Caco-2 (cell line): ENCODE data around the gene PIGK. TPM values are rescaled to one million over a fixed set of nuclear protein-coding genes. Genes with fewer than 3 reads are reported as not detected.

Experiments used
- BruUV-seq: library from RNA; stranded (reverse); fragments of 400-500 nt; replicated peaks from 2 replicates; lab custom pipeline; 2021; lab: Mats Ljungman, UMichigan
- CTCF ChIA-PET: fragments of 300-600 bp; sonication (Branson Sonifier 250); formaldehyde crosslinking; loops from one replicate; lab custom pipeline; 2022; ENCODE audit warnings: antibody characterized with exemption; lab: Charles Lee
- POLR2A ChIA-PET: fragments of 300-600 bp; sonication (Branson Sonifier 250); formaldehyde crosslinking; loops from one replicate; lab custom pipeline; 2022; ENCODE audit warnings: antibody characterized with exemption; lab: Charles Lee
- DNase-seq, 2 experiments: peaks; one replicate each; pipeline versions ENCODE4 v3.0.0 to v3.0.0-alpha.2; 2020 to 2022
- H3K27me3 ChIP-seq: replicated peaks from 2 replicates; pipeline ENCODE4 v1.6.0; 2011; ENCODE audit warnings: low read length; ENCODE audit not compliant: control insufficient read depth, insufficient read depth
- H3K36me3 ChIP-seq: 2 replicates; pipeline ENCODE4 v1.5.1; 2011; ENCODE audit warnings: low read length; ENCODE audit not compliant: control insufficient read depth, insufficient read depth
- H3K4me1 ChIP-seq: fragments of 250-450 bp; sonication (Bioruptor Pico); 2 replicates; pipeline ENCODE4 v1.5.1; 2020; ENCODE audit warnings: mild to moderate bottlenecking
- H3K4me3 ChIP-seq: 2 replicates; pipeline ENCODE4 v1.5.1; 2011; ENCODE audit warnings: low read depth, mild to moderate bottlenecking, control low read depth, low read length
- H3K9me3 ChIP-seq: fragments of 250-450 bp; sonication (Bioruptor Pico); 2 replicates; pipeline ENCODE4 v1.5.1; 2020; ENCODE audit warnings: mild to moderate bottlenecking, moderate library complexity
- H3K27ac Mint-ChIP-seq: one replicate; pipeline ENCODE4 v1.8.0; 2022; ENCODE audit warnings: mixed read lengths; ENCODE audit not compliant: unreplicated experiment
- H3K27me3 Mint-ChIP-seq: one replicate; pipeline ENCODE4 v1.8.0; 2022; ENCODE audit warnings: mixed read lengths; ENCODE audit not compliant: insufficient read depth, unreplicated experiment
- H3K36me3 Mint-ChIP-seq: one replicate; pipeline ENCODE4 v1.8.0; 2022; ENCODE audit warnings: mild to moderate bottlenecking, mixed read lengths; ENCODE audit not compliant: insufficient read depth, unreplicated experiment
- H3K4me1 Mint-ChIP-seq: one replicate; pipeline ENCODE4 v1.8.0; 2022; ENCODE audit warnings: low read depth, mixed read lengths; ENCODE audit not compliant: unreplicated experiment
- H3K4me3 Mint-ChIP-seq: one replicate; pipeline ENCODE4 v1.8.0; 2022; ENCODE audit warnings: mild to moderate bottlenecking, moderate library complexity, mixed read lengths; ENCODE audit not compliant: unreplicated experiment
- H3K9me3 Mint-ChIP-seq: one replicate; pipeline ENCODE4 v1.8.0; 2022; ENCODE audit warnings: mixed read lengths; ENCODE audit not compliant: unreplicated experiment
- CTCF ChIP-seq, 2 experiments: fragments of 200-600 bp in 1 of 2; IDR thresholded peaks; 1 replicate in 1 of 2; 2 replicates in 1 of 2; pipeline versions ENCODE4 v1.5.1 to v1.8.0; 2011 to 2022; ENCODE audit warnings: antibody characterized with exemption in 1 of 2, control low read depth in 1 of 2, inconsistent platforms in 1 of 2, low read depth in 1 of 2, low read length in 1 of 2, mild to moderate bottlenecking in 1 of 2, moderate library complexity in 1 of 2; ENCODE audit not compliant: insufficient read depth in 1 of 2, severe bottlenecking in 1 of 2, unreplicated experiment in 1 of 2
- intact Hi-C: fragments of 100-400 bp; cut with micrococcal nuclease; formaldehyde crosslinking; loops from one replicate; pipeline ENCODE4 v1.10.0; 2022; ENCODE audit not compliant: unreplicated experiment
- total RNA-seq: library from RNA; stranded (reverse); gene quantifications from 2 replicates; pipeline ENCODE4 v1.2.3, GENCODE V29; 2022

Gene PIGK
- total RNA-seq, 1 experiment from 2014 or later: 19.7 TPM

DNA sequence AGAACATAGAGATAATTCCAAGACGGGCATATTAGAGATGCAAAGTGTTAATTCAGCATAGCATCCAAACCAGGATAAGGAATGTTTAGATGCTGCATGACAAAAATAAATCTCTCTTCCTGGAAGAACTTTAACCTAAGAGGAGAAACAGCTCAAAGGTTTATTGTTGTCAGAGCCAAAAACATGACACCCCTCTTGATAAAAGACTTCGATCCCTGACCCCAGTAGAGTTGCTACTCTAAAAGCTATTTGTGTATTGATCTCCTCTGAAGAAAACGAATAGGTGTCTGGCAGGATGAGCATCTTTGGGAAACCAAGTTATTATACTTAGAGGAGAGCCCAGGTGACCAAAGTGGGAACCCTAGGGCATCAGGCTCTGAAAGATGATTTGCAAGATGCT lies 158.1 kb downstream of the PIGK start:
- H3K9me3 ChIP-seq: no peaks in the 10 kb centered on the region
- BruUV-seq: no TSS peak
- ChIA-PET CTCF (no interaction called here), POLR2A (no interaction called here)
- Mint-ChIP-seq H3K36me3 (no peaks in the 10 kb centered on the region), H3K27me3 (peaks cover 3% of the 10 kb centered on the region), H3K4me1 (no peaks in the 10 kb centered on the region), H3K9me3 (no peaks in the 10 kb centered on the region), H3K4me3 (no peak overlapping the region), H3K27ac (no peak overlapping the region)
- intact Hi-C loops: no loop called here
- H3K27me3 ChIP-seq: no peaks in the 10 kb centered on the region
- no peak for TF ChIP-seq CTCF (IDR thresholded peaks at IDR 0.05; ENCODE audit: insufficient read depth in 1 of 2, low read depth in 1 of 2, low read length in 1 of 2, severe bottlenecking in 1 of 2, unreplicated experiment in 1 of 2)
- H3K4me1 ChIP-seq: no peaks in the 10 kb centered on the region
- no peaks in the 10 kb centered on the region for H3K36me3 ChIP-seq
- H3K4me3 ChIP-seq: no peak overlapping the region
- no peak for DNase-seq

DNA sequence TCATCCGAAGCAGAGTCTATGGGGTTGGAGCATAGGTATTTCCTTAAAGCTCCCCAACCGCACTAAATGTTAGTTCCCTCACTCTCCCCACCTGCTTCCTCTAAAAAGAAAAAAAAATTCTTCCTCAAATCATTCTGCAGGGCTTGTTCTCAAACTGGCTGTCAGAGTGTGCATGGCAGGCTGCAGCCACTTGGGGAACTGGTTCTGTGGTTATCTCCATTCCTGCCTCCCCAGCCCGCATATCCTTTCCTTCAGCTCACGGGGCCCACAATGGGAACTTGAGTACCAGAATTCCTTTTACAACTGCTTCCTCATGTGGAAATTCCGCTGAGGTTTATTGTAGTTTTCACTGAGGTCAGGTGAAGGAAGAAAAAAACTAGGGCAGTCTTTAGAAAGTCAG lies 159.2 kb downstream of the PIGK start:
- H3K4me1 Mint-ChIP-seq: no peaks in the 10 kb centered on the region
- H3K36me3 Mint-ChIP-seq: no peaks in the 10 kb centered on the region
- no peaks in the 10 kb centered on the region for H3K9me3 Mint-ChIP-seq
- POLR2A ChIA-PET: no interaction called here
- H3K4me3 Mint-ChIP-seq: no peak overlapping the region
- TF ChIP-seq CTCF (IDR thresholded peaks at IDR 0.05; ENCODE audit: insufficient read depth in 1 of 2, low read depth in 1 of 2, low read length in 1 of 2, severe bottlenecking in 1 of 2, unreplicated experiment in 1 of 2): no peak
- no peaks in the 10 kb centered on the region for H3K4me1 ChIP-seq
- H3K9me3 ChIP-seq: no peaks in the 10 kb centered on the region
- no peaks in the 10 kb centered on the region for H3K36me3 ChIP-seq
- peaks cover 3% of the 10 kb centered on the region for H3K27me3 Mint-ChIP-seq
- CTCF ChIA-PET: no interaction called here
- H3K27me3 ChIP-seq: no peaks in the 10 kb centered on the region
- H3K27ac Mint-ChIP-seq: no peak overlapping the region
- DNase-seq: no peak
- BruUV-seq: no TSS peak
- H3K4me3 ChIP-seq: no peak overlapping the region
- intact Hi-C loops: no loop called here

GRCh38 chr1:77057994-77058585 lies 161.1 kb downstream of the PIGK start:
- no peak overlapping the region for H3K4me3 Mint-ChIP-seq
- H3K4me1 Mint-ChIP-seq: no peaks in the 10 kb centered on the region
- no peak overlapping the region for H3K4me3 ChIP-seq
- H3K36me3 Mint-ChIP-seq: no peaks in the 10 kb centered on the region
- POLR2A ChIA-PET: no interaction called here
- H3K9me3 ChIP-seq: no peaks in the 10 kb centered on the region
- no peak for DNase-seq
- H3K27ac Mint-ChIP-seq: no peak overlapping the region
- CTCF ChIA-PET: no interaction called here
- no peaks in the 10 kb centered on the region for H3K4me1 ChIP-seq
- no peak for TF ChIP-seq CTCF (IDR thresholded peaks at IDR 0.05; ENCODE audit: insufficient read depth in 1 of 2, low read depth in 1 of 2, low read length in 1 of 2, severe bottlenecking in 1 of 2, unreplicated experiment in 1 of 2)
- BruUV-seq: no TSS peak
- no peaks in the 10 kb centered on the region for H3K36me3 ChIP-seq
- no peaks in the 10 kb centered on the region for H3K27me3 ChIP-seq
- intact Hi-C loops: no loop called here
- no peaks in the 10 kb centered on the region for H3K9me3 Mint-ChIP-seq
- H3K27me3 Mint-ChIP-seq: no peaks in the 10 kb centered on the region
